Measurements from ENCODE around the gene MYH9.
A peak's percentile ranks its signal among the peaks of the same experiment; 100 is the strongest.

MYH9 gene

DNA sequence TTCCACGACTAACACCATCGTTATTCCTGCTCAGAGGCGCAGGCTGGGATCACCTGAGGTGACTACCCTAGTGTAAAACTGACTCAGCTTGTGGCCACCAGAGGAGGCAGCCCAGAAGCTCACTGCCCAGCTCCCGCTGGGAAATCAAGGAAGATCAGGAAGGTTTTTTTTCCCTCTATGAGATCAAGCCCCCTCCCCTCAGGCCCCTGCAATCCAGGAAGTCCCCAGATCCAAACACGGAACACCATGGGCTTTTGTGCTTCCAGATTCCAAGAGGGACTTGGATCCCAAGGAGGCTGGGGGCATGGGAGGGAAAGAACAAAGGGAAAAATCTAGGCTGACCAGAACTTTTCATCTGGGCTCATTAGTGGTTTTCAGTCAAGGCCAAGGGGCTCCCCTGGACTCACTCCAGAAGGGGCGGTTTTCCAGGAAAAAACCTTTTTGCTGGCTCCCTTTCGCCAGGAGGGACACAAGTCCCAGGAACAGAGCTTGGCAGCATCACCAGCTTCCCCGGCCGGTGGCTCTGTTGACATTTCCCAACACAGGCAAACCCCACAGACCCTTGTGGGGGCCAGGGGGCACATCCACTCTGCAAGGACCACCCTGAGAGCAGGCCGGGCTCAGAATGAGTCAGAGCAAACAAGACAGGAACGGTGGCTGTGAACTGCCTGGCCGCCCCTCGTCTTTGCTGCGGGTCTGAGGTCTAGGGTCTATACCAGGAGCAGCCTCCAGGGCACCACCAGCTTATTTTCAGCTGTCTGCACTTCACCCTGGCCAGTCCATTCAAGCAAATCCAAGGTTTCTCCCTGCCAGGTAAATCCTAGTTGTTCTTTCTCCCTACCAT is 36.8 kb downstream of the MYH9 start:
- H3K36me3 ChIP-seq (ENCODE audit: insufficient read depth, low read depth, low read length) = peaks cover 20% of the 10 kb centered on the region
- H3K27me3 ChIP-seq (ENCODE audit: insufficient read depth, low read length) = no peaks in the 10 kb centered on the region
- H3K4me3 ChIP-seq (ENCODE audit: low read length) = no peak overlapping the region
- peaks cover 16% of the 10 kb centered on the region; the same call in 1 of the 2 replicates for H3K4me1 ChIP-seq (ENCODE audit: insufficient read depth, low read length)
- no peak overlapping the region for H3K27ac ChIP-seq (ENCODE audit: low read length)
- H3K9me3 ChIP-seq (ENCODE audit: insufficient read depth, low read depth, low read length) = no peaks in the 10 kb centered on the region
- H3K9ac ChIP-seq (ENCODE audit: low read depth, low read length) = peak overlapping the region; percentile 4; the same call in 1 of the 2 replicates

DNA sequence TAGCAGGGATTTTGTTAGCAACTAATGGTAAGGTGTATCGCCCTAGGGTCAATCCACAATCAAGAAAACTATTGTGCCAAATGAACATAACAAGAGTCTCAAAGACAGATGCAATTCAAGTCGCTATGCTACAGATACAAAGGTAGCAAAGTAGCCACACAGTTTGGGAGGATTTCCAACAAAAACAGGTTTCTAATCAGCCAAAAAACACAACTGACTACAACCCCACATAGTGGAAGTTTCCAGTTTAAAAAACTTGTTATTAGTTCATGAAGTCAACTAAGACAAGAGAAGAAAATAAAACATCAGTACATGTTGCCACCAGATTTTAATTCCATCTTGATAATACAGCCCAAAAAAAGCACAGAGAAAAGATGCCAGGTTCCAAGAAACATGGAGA is 38.0 kb downstream of the MYH9 start:
- H3K9me3 ChIP-seq (ENCODE audit: insufficient read depth, low read depth, low read length) = no peaks in the 10 kb centered on the region
- H3K9ac ChIP-seq (ENCODE audit: low read depth, low read length) = no peak overlapping the region
- H3K4me1 ChIP-seq (ENCODE audit: insufficient read depth, low read length) = peaks cover 11% of the 10 kb centered on the region; the same call in 1 of the 2 replicates
- no peaks in the 10 kb centered on the region for H3K27me3 ChIP-seq (ENCODE audit: insufficient read depth, low read length)
- no peak overlapping the region for H3K4me3 ChIP-seq (ENCODE audit: low read length)
- H3K27ac ChIP-seq (ENCODE audit: low read length) = no peak overlapping the region
- peaks cover 28% of the 10 kb centered on the region for H3K36me3 ChIP-seq (ENCODE audit: insufficient read depth, low read depth, low read length)

DNA sequence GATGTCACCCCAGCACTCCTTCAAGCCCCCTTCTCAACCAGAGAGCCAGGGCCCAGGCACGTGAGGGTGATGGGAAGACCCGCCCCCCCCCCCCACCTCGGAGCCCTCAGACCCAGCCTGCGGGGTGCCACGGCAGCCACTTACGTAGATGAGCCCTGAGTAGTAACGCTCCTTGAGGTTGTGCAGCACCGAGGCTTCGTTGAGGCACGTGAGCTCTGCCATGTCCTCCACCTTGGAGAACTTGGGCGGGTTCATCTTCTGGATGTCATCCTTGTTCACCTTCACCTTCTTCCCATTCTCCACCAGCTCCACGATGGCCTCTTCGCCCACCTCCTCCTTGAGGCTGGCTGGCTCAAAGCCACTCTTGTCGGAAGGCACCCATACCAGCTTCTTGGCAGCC is 39.0 kb downstream of the MYH9 start:
- H3K4me1 ChIP-seq (ENCODE audit: insufficient read depth, low read length) = peaks cover 11% of the 10 kb centered on the region; the same call in 1 of the 2 replicates
- no peaks in the 10 kb centered on the region for H3K27me3 ChIP-seq (ENCODE audit: insufficient read depth, low read length)
- H3K9ac ChIP-seq (ENCODE audit: low read depth, low read length) = no peak overlapping the region
- no peak overlapping the region for H3K4me3 ChIP-seq (ENCODE audit: low read length)
- no peak overlapping the region for H3K27ac ChIP-seq (ENCODE audit: low read length)
- H3K36me3 ChIP-seq (ENCODE audit: insufficient read depth, low read depth, low read length) = peaks cover 35% of the 10 kb centered on the region
- H3K9me3 ChIP-seq (ENCODE audit: insufficient read depth, low read depth, low read length) = no peaks in the 10 kb centered on the region

DNA sequence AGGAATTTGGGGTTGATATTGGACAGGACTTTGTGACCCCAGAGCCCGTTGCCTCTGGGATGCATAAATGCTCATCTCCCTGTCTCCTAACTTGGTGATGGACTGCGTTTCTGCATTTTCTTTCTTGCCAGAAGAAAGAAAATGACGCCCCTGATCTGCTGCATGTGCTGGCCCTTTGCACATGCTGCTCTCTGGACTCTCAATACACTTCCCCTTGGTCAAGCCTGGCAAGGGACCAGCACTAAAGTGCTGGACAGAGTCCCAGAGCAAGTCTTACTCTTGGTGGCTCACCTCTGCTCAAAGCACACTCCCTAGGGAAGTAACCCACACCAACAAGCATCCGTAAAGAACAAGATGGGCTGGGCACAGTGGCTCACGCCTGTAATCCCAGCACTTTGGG is 40.7 kb downstream of the MYH9 start:
- H3K4me1 ChIP-seq (ENCODE audit: insufficient read depth, low read length) = peaks cover 11% of the 10 kb centered on the region; the same call in 1 of the 2 replicates
- H3K9me3 ChIP-seq (ENCODE audit: insufficient read depth, low read depth, low read length) = no peaks in the 10 kb centered on the region
- no peak overlapping the region for H3K27ac ChIP-seq (ENCODE audit: low read length)
- no peak overlapping the region for H3K9ac ChIP-seq (ENCODE audit: low read depth, low read length)
- H3K27me3 ChIP-seq (ENCODE audit: insufficient read depth, low read length) = no peaks in the 10 kb centered on the region
- H3K4me3 ChIP-seq (ENCODE audit: low read length) = no peak overlapping the region
- peaks cover 49% of the 10 kb centered on the region for H3K36me3 ChIP-seq (ENCODE audit: insufficient read depth, low read depth, low read length)

DNA sequence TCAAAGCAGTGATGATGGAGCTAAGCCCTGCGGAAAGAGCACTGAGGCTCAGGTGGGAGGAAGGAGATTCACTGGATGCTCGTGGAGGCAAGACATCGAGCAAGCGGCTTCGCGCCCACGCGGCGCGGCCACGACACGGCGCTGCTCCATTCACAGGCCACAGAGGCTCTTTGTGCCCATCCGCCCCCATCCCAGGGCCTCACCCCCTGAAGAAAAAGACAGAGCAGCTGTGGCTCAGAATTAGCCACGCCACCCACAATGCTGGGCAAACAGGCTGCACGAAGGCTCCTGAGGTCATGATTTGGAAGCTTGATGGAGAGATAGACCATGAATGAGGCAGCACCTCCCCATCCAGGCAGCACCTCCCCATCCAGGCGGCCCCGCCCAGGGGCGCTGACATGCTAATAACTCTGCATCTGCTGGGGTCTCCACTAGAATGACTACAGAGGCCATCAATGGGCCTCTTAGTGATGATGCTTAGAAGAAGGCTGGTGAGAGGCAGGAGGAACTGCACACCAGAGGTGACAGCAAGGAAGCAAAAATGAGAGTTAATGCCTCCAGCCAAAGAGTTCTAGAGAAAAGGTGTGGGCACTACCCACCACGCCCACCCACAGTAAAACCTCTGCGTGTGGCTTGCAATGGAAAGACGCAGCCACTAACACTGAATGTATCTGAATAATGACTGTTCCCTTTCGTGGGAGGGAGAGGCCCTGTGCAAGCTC is 43.5 kb downstream of the MYH9 start:
- peaks cover 77% of the 10 kb centered on the region for H3K36me3 ChIP-seq (ENCODE audit: insufficient read depth, low read depth, low read length)
- H3K4me3 ChIP-seq (ENCODE audit: low read length) = no peak overlapping the region
- no peaks in the 10 kb centered on the region for H3K4me1 ChIP-seq (ENCODE audit: insufficient read depth, low read length)
- no peak overlapping the region for H3K9ac ChIP-seq (ENCODE audit: low read depth, low read length)
- no peaks in the 10 kb centered on the region for H3K27me3 ChIP-seq (ENCODE audit: insufficient read depth, low read length)
- H3K27ac ChIP-seq (ENCODE audit: low read length) = no peak overlapping the region
- no peaks in the 10 kb centered on the region for H3K9me3 ChIP-seq (ENCODE audit: insufficient read depth, low read depth, low read length)

DNA sequence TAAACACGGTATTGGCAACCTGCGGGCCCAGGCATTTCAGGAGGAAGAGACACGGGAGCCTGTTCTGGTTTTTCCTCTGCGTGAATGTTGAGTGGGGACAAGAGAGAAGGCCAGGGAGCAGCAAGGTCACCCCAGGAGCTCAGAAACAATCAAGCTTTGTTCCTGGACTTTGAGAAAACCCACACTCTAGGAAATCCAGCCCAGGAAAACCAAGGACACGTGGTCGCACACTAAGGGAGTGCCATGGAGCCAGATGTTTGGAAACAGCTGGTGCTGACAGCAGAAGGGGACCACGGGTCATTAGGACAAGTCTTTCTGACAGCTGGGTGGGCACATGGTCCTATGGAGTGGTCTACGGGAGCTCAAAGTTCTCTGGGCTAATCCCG is 44.1 kb downstream of the MYH9 start:
- H3K27me3 ChIP-seq (ENCODE audit: insufficient read depth, low read length) = no peaks in the 10 kb centered on the region
- no peak overlapping the region for H3K9ac ChIP-seq (ENCODE audit: low read depth, low read length)
- H3K27ac ChIP-seq (ENCODE audit: low read length) = no peak overlapping the region
- no peak overlapping the region for H3K4me3 ChIP-seq (ENCODE audit: low read length)
- no peaks in the 10 kb centered on the region for H3K9me3 ChIP-seq (ENCODE audit: insufficient read depth, low read depth, low read length)
- peaks cover 83% of the 10 kb centered on the region for H3K36me3 ChIP-seq (ENCODE audit: insufficient read depth, low read depth, low read length)
- H3K4me1 ChIP-seq (ENCODE audit: insufficient read depth, low read length) = no peaks in the 10 kb centered on the region

DNA sequence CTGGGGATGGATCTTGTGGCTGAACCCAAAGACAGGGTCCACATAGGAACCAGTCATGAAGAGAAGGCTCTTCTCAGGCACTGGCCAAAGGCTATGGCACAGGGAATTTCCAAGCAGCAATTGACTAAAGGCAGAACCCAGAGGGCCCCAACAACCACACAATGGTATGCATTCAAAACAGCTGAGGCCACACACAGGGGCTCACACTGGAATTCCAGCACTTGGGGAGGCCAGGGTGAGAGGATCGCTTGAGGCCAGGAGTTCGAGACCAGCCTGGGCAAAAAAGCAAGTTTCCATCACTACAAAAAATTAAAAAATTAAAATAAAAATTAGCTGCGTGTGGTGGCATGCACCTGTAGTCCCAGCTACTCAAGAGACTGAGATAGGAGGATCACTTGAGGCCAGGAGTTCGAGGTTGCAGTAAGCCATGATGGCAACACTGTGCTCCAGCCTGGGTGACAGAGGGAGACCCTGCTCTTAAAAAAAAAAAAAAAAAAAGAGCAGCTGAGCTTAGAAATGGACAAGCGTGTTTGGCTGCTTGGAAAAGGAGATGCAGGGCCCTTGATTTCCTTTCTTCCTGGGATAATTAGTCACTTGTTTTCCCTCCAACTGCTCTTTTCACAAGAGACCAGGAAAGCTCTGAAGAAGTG is 44.6 kb downstream of the MYH9 start:
- Histone ChIP-seq H3K4me1 (ENCODE audit: insufficient read depth, low read length) (no peaks in the 10 kb centered on the region), H3K36me3 (ENCODE audit: insufficient read depth, low read depth, low read length) (peaks cover 84% of the 10 kb centered on the region)

DNA sequence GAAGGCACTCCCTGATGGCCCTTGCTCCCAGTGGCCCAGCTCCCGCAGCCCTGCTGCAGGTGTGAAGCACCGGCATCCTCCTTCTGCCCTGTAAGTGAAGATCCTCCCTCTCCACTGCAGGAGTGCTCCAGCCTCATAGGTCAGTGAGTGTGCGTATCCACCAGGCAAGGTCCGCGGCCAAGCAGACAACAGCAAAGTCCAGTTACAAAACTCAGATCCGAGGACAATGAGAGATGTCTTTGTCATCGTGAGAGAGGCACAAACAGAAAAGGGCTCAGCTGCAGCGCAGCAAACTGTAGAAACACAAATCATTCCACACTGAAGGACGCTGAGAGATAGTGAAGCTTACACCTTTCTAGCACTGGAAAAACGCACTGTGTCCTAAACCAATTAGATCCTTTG is 46.1 kb downstream of the MYH9 start:
- Histone ChIP-seq H3K4me1 (ENCODE audit: insufficient read depth, low read length) (0 out of 2 replicates have a peak, but pooled peaks cover 8% of the 10 kb centered on the region), H3K27me3 (ENCODE audit: insufficient read depth, low read length) (no peaks in the 10 kb centered on the region), H3K9me3 (ENCODE audit: insufficient read depth, low read depth, low read length) (no peaks in the 10 kb centered on the region), H3K36me3 (ENCODE audit: insufficient read depth, low read depth, low read length) (peaks cover 88% of the 10 kb centered on the region), H3K4me3 (ENCODE audit: low read length) (no peak overlapping the region), H3K9ac (ENCODE audit: low read depth, low read length) (no peak overlapping the region), H3K27ac (ENCODE audit: low read length) (no peak overlapping the region)

More for the DNA sequence above, 44.6 kb downstream of the MYH9 start:
- Histone ChIP-seq H3K4me3 (ENCODE audit: low read length) (no peak overlapping the region), H3K9me3 (ENCODE audit: insufficient read depth, low read depth, low read length) (no peaks in the 10 kb centered on the region), H3K27me3 (ENCODE audit: insufficient read depth, low read length) (no peaks in the 10 kb centered on the region), H3K27ac (ENCODE audit: low read length) (peak overlapping the region; percentile 14), H3K9ac (ENCODE audit: low read depth, low read length) (no peak overlapping the region)

DNA sequence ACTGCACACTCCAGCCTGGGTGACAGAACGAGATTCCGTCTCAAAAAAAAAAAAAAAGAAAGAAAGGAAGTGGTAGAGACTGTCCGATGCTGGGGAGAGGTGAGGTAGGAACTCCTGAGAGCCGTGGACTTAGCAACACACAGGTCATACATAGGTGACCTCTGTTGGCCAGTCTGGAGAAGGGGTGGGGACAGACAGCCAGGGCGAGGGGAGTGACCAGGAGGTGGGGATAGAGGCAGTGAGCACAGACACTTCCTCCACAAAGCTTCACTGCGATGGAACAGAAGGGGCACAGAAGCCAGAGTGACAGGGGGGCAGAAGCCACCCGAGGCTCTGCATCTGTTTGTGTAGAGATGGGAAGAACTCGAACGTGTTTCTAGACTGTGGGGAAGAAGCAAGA is 47.1 kb downstream of the MYH9 start:
- H3K9me3 ChIP-seq (ENCODE audit: insufficient read depth, low read depth, low read length) = no peaks in the 10 kb centered on the region
- H3K9ac ChIP-seq (ENCODE audit: low read depth, low read length) = no peak overlapping the region
- H3K36me3 ChIP-seq (ENCODE audit: insufficient read depth, low read depth, low read length) = peaks cover 89% of the 10 kb centered on the region
- peaks cover 13% of the 10 kb centered on the region; the same call in 1 of the 2 replicates for H3K4me1 ChIP-seq (ENCODE audit: insufficient read depth, low read length)
- H3K4me3 ChIP-seq (ENCODE audit: low read length) = no peak overlapping the region
- no peaks in the 10 kb centered on the region for H3K27me3 ChIP-seq (ENCODE audit: insufficient read depth, low read length)
- no peak overlapping the region for H3K27ac ChIP-seq (ENCODE audit: low read length)

DNA sequence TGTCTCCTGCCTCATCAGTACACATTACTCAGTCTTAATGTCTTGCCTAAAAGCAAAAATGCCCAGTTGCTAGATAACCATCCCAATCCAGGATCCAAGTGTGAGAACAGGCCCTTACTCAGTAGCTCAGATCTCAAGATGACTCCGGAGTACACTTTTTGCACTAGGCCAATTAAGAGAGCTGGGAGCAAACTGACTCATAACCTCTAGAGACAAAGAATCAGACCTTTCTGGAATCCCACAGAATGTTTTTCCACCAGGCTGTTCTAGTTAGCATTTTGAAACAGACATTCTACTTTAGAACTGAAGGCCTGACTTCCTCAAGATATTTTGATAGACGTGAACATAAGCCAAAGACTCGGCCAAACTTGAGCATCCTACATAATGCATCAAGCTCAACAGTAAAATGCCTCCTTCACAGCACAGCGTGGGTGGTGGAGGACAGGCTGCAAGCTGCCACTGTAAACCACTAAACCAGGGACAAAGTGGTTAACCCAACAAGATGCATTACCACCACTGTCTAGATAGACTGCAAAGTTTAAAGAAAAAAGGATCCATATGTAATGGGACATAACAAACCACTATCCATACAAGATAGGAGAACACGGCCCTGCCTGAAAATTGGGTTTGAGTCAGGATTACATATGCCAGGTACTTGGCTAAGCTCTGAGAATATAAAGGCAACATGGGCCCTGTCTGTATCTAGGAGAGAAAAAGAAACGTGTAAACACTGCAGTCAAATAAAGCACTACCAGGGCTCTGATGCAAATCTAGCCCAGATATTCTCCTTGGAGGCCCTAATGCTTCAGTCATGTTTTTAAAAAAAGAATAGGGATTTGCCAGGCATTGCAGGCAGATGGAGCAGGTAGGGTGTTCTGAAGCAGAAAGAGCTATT is 48.3 kb downstream of the MYH9 start:
- Histone ChIP-seq H3K9ac (ENCODE audit: low read depth, low read length) (no peak overlapping the region), H3K4me3 (ENCODE audit: low read length) (no peak overlapping the region), H3K27me3 (ENCODE audit: insufficient read depth, low read length) (no peaks in the 10 kb centered on the region), H3K9me3 (ENCODE audit: insufficient read depth, low read depth, low read length) (no peaks in the 10 kb centered on the region), H3K4me1 (ENCODE audit: insufficient read depth, low read length) (peaks cover 17% of the 10 kb centered on the region; the same call in 1 of the 2 replicates), H3K27ac (ENCODE audit: low read length) (no peak overlapping the region), H3K36me3 (ENCODE audit: insufficient read depth, low read depth, low read length) (peaks cover 93% of the 10 kb centered on the region)
